Psoas muscle (tissue), 8 donors: Measurements from ENCODE around the gene CCDC8. TPM values are rescaled to one million over a fixed set of nuclear protein-coding genes. Genes with fewer than 3 reads are reported as not detected.
A peak's percentile ranks its signal among the peaks of the same experiment; 100 is the strongest.

ENCODE experiments used
- ATAC-seq, 4 donors: fragments of 200-7000 bp; cut with Tn5 transposase; one replicate each; pipeline ENCODE4 v1.9.1; 2020; ENCODE audit warnings: moderate library complexity in 3 of 4, mild to moderate bottlenecking in 2 of 4
- DNase-seq, 2 donors: peaks; one replicate each; pipeline ENCODE4 v3.0.0-alpha.2; 2020
- H3K27ac ChIP-seq: fragments of 200-600 bp; one replicate; pipeline ENCODE4 v1.8.0; 2022
- H3K27me3 ChIP-seq, 3 donors: fragments of 200-600 bp in 1 of 3; one replicate each; pipeline versions ENCODE4 v1.6.1 to v1.8.0; 2013 to 2022; ENCODE audit warnings: low read length in 2 of 3, mild to moderate bottlenecking in 2 of 3, moderate library complexity in 1 of 3; ENCODE audit not compliant: insufficient read depth in 3 of 3
- H3K36me3 ChIP-seq, 2 donors: fragments of 200-600 bp in 1 of 2; one replicate each; pipeline versions ENCODE4 v1.6.1 to v1.8.0; 2013 to 2022; ENCODE audit warnings: low read depth in 1 of 2, mild to moderate bottlenecking in 1 of 2, moderate library complexity in 1 of 2; ENCODE audit not compliant: insufficient read depth in 1 of 2
- H3K4me1 ChIP-seq: fragments of 200-600 bp; one replicate; pipeline ENCODE4 v1.8.0; 2022
- H3K4me3 ChIP-seq: fragments of 200-600 bp; one replicate; pipeline ENCODE4 v1.8.0; 2022; ENCODE audit warnings: mild to moderate bottlenecking
- H3K9me3 ChIP-seq: fragments of 200-600 bp; one replicate; pipeline ENCODE4 v1.8.0; 2022
- CTCF ChIP-seq: fragments of 200-600 bp; IDR thresholded peaks from one replicate; pipeline ENCODE4 v1.8.0; 2022; ENCODE audit warnings: antibody characterized with exemption
- WGBS, 3 donors: extraction: QIAGEN DNeasy Blood & Tissue Kit; methylation state at CpG; one replicate each; pipeline versions ENCODE4 v1.1.6 to v1.1.7; 2013; 5-methylcytosine and 5-hydroxymethylcytosine counted together
- intact Hi-C, 2 donors: fragments of 100-400 bp; cut with DNase I; formaldehyde crosslinking; loops; one replicate each; pipeline versions ENCODE4 v1.11.0 to v1.14.2; 2022
- polyA plus RNA-seq, 3 donors: library from polyadenylated mRNA; stranded (reverse); fragments of 200-250 nt; gene quantifications; one replicate each; pipeline ENCODE4 v1.2.3, GENCODE V29; 2013
- total RNA-seq, 4 donors: library from RNA; stranded (reverse); fragmentation: NEBNext Ultra II Directional in 2 of 4; extraction: Animal tissue kit (Norgen Biotek cat#: 25700) in 2 of 4; gene quantifications; one replicate each; pipeline versions ENCODE4 v1.2.1 to v1.2.4, GENCODE V29; 2021 to 2023
- donor health status: healthy with polysubstance abuse.
- donor health status: DM: no; HTN: no; CAD: no; lungs with moderate emphysema.
- donor health status: Bipolar disorder and iron deficiency.
- donor health status: healthy.
- donor health status: DM: yes; HTN: yes; CAD: no.
- donor health status: DM: no; HTN: no; CAD: no.
- donor health status: DM: no; HTN: no; CAD: no.
- donor health status: DM: yes; HTN: yes; CAD: no.

Gene CCDC8
- total and polyA plus RNA-seq, 7 donors: 0.51 to 7.0 (median 1.6) TPM

- DNase-seq (no peak), ATAC-seq (no peak)
- H3K27ac ChIP-seq: no peak overlapping the region
- WGBS, 3 donors: 85 to 87% (median 85%) methylated on average over 11 of the region's 11 CpGs
- H3K27me3 ChIP-seq: no peaks in the 10 kb centered on the region
- no peak overlapping the region for H3K4me3 ChIP-seq
- H3K9me3 ChIP-seq: no peaks in the 10 kb centered on the region
- intact Hi-C loops: no loop called here
- no peaks in the 10 kb centered on the region for H3K4me1 ChIP-seq
- no peak for TF ChIP-seq CTCF
- peaks cover 6 to 85% of the 10 kb centered on the region in 2 donors for H3K36me3 ChIP-seq
Measured at GRCh38 chr19:46385636-46386035, 27.7 kb downstream of the CCDC8 start.

DNA sequence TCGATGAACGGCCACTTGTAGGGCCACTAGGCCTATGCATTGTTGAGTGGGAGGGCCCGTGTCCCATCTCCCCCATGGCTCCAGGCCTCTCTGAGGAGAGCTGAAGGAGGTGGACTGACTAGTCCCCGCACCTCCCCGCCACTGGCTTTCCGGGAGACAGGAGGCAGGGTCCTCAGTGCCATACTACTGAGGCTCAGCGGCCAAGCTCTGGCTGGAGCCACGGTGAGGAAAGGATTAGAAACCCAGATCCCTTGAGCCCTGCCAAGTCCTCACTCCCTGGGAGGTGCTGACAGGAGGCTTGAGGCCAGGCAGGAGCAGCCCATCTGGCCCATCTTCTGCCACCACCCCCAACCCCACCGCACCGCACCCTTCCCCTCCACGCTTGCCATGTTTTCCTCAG lies 29.0 kb downstream of the CCDC8 start:
- intact Hi-C loops: no loop called here
- Histone ChIP-seq H3K27ac (no peak overlapping the region), H3K4me1 (peaks cover 8% of the 10 kb centered on the region), H3K9me3 (no peaks in the 10 kb centered on the region), H3K4me3 (no peak overlapping the region), H3K36me3 (peaks cover 6 to 73% of the 10 kb centered on the region in 2 donors), H3K27me3 (no peaks in the 10 kb centered on the region)
- no peak for TF ChIP-seq CTCF
- peak in 1 of 4 donors; percentile 19 for ATAC-seq
- DNase-seq: no peak
- 82 to 88% (median 87%) methylated on average over 11 of the region's 11 CpGs for WGBS, 3 donors

DNA sequence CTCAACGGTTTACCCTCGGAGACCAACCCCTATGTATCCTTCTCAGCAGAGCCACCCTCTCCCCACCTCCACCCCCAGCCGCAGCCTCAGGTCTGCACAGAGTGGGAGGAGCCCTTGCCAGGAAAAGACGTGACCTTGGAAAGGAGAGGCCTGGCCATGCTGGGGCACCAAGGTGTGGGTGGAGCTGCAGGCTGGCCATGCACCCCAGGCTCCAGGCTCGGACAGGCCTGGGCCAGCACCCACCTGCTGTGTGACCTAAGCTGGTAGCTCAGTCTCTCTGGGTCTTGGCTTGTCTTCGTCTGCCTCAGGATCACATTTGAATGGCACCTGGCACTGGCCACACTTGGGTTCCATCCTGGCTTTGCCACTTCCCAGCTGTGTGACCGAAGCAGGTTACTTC lies 29.5 kb downstream of the CCDC8 start:
- TF ChIP-seq CTCF: no peak
- ATAC-seq: peak in 1 of 4 donors; percentile 10
- Histone ChIP-seq H3K36me3 (peaks cover 6 to 69% of the 10 kb centered on the region in 2 donors), H3K4me1 (peaks cover 13% of the 10 kb centered on the region), H3K27ac (no peak overlapping the region), H3K27me3 (no peaks in the 10 kb centered on the region), H3K4me3 (no peak overlapping the region), H3K9me3 (no peaks in the 10 kb centered on the region)
- intact Hi-C loops: no loop called here
- 79 to 83% (median 82%) methylated on average over 7 of the region's 7 CpGs for WGBS, 3 donors
- no peak for DNase-seq

DNA sequence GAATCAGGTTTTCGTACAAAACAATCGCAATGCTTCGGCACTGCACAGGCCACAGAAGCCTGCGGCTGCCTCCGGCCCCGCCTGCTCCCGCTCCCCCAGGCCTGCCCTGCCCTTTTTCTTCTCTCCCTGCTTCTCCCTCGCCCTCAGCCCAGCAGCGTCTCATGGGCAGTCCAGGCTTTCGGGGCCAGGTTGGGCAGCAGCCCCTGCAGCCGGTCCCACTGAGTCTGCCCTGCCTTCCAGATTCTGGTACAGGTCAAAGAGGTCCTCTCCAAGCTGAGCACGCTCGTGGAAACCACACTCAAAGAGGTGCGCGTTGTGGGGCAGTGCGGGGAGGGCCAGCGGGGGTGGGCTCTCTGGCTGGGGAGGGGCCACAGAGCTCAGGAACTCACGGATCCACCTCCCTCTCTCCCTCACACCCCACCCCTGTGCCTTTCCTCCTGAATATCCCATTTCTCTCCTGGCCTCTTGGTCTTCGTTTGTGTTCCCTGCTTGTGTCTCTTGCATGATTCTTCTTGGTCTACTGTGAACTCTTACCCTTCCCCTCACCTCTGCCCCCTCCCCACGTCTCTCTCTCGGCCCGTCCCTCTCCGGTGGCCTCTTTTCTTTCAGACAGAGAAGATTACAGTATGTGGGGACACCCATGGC lies 30.1 kb downstream of the CCDC8 start:
- Histone ChIP-seq H3K4me3 (no peak overlapping the region), H3K4me1 (peaks cover 19% of the 10 kb centered on the region), H3K27ac (no peak overlapping the region), H3K36me3 (peaks cover 3 to 63% of the 10 kb centered on the region in 2 donors), H3K9me3 (no peaks in the 10 kb centered on the region), H3K27me3 (no peaks in the 10 kb centered on the region)
- ATAC-seq: no peak
- TF ChIP-seq CTCF: no peak
- 85 to 91% (median 89%) methylated on average over 22 to 23 of the region's 23 CpGs for WGBS, 3 donors
- no peak for DNase-seq
- intact Hi-C loops: no loop called here
